GM12875 (cell line): ENCODE measurements around the gene C6orf15.
A peak's percentile ranks its signal among the peaks of the same experiment; 100 is the strongest.

Experiments used
- H3K4me3 ChIP-seq: one replicate; pipeline ENCODE4 v1.5.1; 2011; ENCODE audit warnings: low read depth, low read length, control low read depth
- CTCF ChIP-seq: IDR thresholded peaks from 2 replicates; pipeline ENCODE4 v1.5.1; 2011; ENCODE audit warnings: low read depth, mild to moderate bottlenecking, control low read depth, inconsistent platforms, low read length, moderate library complexity, borderline replicate concordance; ENCODE audit not compliant: insufficient read depth

Gene C6orf15

GRCh38 chr6:31112478-31112877 lies at the start of gene C6orf15:
Gene C6orf15 (minus strand): TSS chr6:31112575. CDS start chr6:31112555, 20 bp downstream.
- H3K4me3 ChIP-seq: no peak within 1 kb of the TSS
- no peak for TF ChIP-seq CTCF

GRCh38 chr6:31161216-31162126 lies 49.1 kb upstream of the C6orf15 start:
- H3K4me3 ChIP-seq: no peak overlapping the region
- no peak for TF ChIP-seq CTCF

DNA sequence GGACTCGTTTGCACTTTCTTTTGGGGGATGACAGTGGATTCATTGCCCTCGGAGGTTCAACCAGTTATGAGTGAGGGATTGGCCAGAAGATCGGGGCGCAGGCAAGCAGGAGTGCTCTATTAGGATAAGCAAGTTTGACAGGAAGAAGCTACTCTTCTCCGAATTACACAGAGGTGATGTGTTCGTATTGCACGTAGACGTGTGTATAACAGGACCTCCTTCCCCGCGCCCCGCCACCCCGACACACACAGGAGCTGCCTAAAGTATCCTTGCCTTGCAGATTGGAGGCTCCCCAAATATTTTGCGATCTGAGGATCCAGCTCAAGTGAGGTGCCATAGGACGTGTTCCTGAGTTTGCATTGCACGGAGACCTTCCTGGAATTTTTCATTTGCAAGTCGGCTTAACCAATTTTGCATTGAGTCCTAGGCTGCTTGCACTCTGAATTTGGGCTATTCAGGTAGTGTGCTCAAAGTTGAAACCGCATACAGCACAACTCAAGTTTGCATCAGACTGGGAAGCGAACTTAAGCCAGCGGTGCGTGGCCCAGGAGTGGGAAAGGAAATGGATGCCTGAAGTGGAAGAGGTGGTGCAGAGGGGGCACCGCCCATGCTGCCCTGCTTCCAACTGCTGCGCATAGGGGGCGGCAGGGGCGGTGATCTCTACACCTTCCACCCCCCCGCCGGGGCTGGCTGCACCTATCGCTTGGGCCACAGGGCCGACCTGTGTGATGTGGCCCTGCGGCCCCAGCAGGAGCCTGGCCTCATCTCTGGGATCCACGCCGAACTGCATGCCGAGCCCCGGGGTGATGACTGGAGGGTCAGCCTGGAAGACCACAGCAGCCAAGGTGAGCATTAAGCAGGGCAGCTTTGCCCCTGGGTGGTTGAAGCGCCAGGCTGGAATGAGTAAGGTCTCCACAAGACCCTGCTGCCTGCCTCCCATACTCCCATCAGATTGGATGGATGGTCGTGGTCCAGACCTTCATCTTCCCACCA lies 46.8 kb upstream of the C6orf15 start:
- TF ChIP-seq CTCF: peak; percentile 38; the same call in 1 of the 2 replicates
- peak overlapping the region; percentile 69 for H3K4me3 ChIP-seq

- H3K4me3 ChIP-seq: peak within 1 kb of the TSS; percentile 69
- TF ChIP-seq CTCF: no peak
Measured at GRCh38 chr6:31158140-31158862, 45.9 kb upstream of the C6orf15 start, which contains the start of gene TCF19. Gene TCF19 (plus strand): TSS chr6:31158589. CDS start chr6:31159470, 881 bp downstream.

- TF ChIP-seq CTCF: no peak
Measured at GRCh38 chr6:31157513-31158139, 45.3 kb upstream of the C6orf15 start, which contains the start of gene CCHCR1. Gene CCHCR1 (minus strand): TSS chr6:31157802. CDS start chr6:31157600, 202 bp downstream.

GRCh38 chr6:31156641-31157040 lies 44.3 kb upstream of the C6orf15 start:
- no peak for TF ChIP-seq CTCF
- H3K4me3 ChIP-seq: no peak overlapping the region

More at GRCh38 chr6:31157513-31158139, 45.3 kb upstream of the C6orf15 start, which contains the start of gene CCHCR1:
- H3K4me3 ChIP-seq: peak within 1 kb of the TSS; percentile 69
